GM13977 (cell line): ENCODE measurements around the gene MALAT1.
A peak's percentile ranks its signal among the peaks of the same experiment; 100 is the strongest.

Experiments used
- DNase-seq: peaks from one replicate; pipeline ENCODE4 v3.0.0; 2012; ENCODE audit warnings: low spot score
- in situ Hi-C: fragments of 300-500 bp; cut with MboI; formaldehyde crosslinking; loops from one replicate; pipeline ENCODE4 v1.12.0; 2022; ENCODE audit warnings: low sequenced_read_pairs, low pct_unique_long_range_greater_than_20kb, mixed read lengths, inconsistent platforms; ENCODE audit not compliant: unreplicated experiment
- TF ChIP-seq, protein P1 (sequence below): IDR thresholded peaks from 2 replicates; pipeline ENCODE4 v1.5.1; 2012; ENCODE audit warnings: mild to moderate bottlenecking, control low read depth; ENCODE audit not compliant: insufficient read depth; ENCODE audit errors: extremely low read depth, missing control alignments

The MALAT1 gene

DNA sequence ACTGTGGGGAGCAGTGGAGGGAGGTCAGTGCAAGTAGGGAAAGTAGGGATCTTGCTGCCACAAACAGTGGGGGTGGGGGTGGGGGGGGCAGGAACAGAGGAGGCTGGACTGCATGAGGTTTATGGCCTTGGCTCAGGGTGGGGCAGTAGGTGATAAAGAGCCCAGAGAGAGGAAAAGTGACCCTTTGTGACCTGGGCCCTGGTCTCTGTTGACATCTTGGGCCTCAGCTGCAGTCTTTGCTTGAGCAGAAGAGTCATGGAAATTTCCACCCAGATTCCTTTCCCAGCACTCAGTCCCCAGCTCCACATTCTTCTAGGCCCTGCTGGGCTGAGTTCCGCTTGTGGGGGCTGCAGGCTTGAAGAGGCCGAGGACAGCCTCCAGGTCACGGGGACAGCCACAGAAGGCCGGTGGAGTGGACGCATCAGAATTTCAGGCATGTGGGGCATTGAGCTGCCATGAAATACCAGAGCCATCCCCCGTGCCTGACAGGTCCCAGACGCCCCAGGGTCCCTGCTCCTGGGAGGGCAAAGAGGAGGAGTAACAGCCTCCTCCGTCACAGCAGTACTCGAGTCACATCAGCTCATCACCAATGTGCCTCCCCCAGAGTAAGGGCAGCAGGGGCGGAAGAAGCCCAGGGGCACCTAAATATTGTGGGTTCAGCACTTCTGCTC lies 9.7 kb upstream of the MALAT1 start:
- TF ChIP-seq, protein P1, sequence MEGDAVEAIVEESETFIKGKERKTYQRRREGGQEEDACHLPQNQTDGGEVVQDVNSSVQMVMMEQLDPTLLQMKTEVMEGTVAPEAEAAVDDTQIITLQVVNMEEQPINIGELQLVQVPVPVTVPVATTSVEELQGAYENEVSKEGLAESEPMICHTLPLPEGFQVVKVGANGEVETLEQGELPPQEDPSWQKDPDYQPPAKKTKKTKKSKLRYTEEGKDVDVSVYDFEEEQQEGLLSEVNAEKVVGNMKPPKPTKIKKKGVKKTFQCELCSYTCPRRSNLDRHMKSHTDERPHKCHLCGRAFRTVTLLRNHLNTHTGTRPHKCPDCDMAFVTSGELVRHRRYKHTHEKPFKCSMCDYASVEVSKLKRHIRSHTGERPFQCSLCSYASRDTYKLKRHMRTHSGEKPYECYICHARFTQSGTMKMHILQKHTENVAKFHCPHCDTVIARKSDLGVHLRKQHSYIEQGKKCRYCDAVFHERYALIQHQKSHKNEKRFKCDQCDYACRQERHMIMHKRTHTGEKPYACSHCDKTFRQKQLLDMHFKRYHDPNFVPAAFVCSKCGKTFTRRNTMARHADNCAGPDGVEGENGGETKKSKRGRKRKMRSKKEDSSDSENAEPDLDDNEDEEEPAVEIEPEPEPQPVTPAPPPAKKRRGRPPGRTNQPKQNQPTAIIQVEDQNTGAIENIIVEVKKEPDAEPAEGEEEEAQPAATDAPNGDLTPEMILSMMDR = no peak
- no peak for DNase-seq
- in situ Hi-C loops = loop anchor here (10.0 kb wide), 1 partner anchor 64 kb away; the partner anchor contains the start of gene NEAT1

DNA sequence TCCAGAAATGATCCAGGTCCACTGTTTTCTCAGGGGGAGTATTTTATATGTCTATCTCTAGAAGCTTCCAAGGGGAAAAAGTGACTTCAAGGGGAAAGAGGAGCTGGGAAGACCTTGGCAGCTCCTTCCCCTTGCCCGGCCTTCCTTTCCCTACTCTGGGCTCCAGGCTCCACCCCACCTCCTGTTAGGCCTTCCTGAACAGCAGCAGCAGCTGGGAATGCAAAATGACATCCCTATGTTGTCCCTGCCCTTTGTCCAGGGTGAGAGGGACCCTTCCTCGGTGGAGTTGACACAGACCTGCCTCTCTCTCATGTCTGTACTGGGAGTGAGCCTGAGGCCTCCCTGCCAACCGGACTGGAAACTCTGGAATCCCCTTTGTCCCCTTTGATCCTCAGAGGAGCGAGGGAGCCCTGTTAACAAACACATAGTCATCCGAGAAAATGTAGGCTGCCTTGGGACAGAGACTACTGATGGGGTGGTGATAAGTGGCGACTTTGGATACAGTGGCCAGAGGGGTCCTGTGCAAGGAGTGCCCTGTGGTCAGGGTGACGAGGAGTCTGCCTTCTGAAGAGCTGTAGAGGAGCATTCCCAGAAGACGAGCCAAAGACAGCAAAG lies 9.0 kb upstream of the MALAT1 start:
- DNase-seq = no peak
- TF ChIP-seq, protein P1 = no peak
- in situ Hi-C loops = loop anchor here (10.0 kb wide), 1 partner anchor 65 kb away; the partner anchor contains the start of gene NEAT1

DNA sequence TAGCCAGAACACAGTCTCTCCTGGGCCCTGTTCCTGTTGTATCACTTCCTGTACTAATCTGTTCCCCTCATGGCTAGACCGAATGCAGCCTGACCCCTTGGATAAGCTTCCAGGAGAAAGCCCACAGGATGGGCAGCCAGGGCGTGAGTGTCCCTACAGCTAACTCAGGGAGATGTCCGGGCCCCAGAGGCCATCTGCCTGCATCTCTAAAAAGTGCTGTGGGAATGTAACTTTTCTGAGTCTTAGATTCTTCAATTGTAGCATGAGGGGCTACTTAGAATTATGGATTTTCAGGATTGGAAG lies 7.7 kb upstream of the MALAT1 start:
- in situ Hi-C loops = no loop called here
- DNase-seq = no peak
- TF ChIP-seq, protein P1 = no peak

DNA sequence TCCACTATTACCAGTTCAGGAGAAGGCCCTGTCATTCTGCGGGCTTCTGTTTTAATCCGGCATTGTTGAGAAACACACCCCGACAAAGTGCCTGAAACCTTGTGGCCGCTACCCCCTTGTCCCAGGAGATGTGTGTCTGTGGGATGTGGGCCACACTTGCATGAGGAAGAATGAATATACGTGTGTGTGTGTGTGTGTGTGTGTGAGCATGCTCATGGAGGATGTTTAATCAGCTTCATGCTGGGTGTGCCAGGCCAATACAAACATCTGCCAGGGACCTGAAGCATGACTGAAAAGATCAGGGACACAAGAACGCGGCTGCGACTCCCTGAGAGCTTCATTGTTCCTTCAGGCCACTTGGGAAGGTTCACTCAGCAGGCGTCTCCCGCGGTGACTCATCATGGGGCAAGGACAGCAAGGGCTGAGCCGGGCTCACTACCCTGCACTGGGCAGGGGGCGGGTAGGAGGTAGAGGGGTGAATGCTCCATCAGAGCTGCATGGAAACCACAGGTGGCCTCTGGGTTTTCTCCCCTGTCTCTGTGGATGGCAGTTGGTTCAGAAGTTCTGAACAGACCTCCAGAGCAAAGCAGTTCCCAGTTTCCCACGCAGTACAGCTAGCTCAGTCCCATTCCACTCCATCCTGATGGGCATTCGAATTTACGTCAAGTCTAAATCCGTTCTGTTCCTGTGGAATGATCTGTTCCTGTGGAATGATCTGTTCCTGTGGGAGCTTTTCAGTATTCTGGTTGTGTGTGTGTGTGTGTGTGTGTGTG lies 7.0 kb upstream of the MALAT1 start:
- DNase-seq = no peak
- in situ Hi-C loops = no loop called here
- TF ChIP-seq, protein P1 = no peak

DNA sequence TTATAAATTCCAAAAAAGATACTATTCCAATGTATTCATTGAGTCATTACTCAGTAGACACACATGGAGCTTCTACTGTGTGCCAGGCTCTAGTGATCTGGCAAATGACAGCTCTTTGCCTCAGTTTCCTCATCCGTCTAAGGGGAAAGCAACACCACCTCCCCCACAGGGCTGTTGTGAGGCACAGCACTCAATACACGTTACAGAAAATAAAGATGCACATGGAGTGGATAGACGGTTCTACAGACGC lies 6.5 kb upstream of the MALAT1 start:
- DNase-seq = no peak
- in situ Hi-C loops = no loop called here
- TF ChIP-seq, protein P1 = no peak

DNA sequence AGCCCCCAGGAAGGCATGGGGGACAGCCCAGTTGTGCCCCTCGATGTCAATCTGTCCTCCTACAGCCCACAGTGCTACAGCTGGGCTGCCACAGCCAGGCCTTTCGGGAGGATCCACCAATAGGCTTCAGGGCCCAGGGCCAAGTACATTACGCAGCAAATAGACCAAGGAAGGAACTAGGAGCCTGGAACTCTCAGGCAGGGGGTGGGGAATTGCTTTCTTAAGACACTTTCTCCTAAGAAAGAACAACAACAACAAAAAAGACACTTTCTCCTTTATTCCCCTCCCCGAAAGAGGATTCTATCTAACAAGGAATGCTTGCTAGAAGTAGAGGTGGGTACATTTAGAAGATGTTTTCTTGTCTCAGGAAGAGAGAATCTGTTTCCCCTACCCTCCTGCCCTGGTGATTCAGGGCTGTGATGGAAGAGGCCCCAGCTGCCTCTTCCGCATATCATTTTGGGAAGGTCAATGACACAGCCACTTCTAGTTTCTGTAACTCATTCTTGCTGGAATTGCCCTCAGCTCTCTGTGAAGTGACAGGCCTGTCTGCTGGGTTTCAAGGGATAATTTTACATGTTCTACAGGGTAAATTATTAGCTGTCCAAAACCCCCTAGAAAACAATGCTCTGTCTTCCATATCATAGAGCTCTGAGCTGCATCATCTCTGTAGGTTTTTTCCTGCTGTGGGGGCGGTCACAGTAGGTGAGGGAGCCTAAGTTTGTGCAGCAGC lies 6.0 kb upstream of the MALAT1 start:
- TF ChIP-seq, protein P1 = no peak
- in situ Hi-C loops = no loop called here
- DNase-seq = peak; percentile 38
